ENCODE measurements around the gene MGAT5.

MGAT5 gene

DNA sequence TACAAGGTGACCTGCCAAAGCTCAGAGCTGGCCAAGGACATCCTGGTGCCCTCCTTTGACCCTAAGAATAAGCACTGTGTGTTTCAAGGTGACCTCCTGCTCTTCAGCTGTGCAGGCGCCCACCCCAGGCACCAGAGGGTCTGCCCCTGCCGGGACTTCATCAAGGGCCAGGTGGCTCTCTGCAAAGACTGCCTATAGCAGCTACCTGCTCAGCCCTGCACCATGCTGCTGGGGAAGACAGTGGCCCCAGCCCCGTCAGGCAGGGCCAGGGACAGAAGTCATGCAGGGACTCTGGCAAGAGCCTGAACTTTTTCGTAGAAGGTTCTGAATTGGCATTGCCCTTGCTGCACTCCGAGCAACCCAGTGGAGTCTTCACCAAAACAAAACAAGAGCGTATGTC, 194.8 kb downstream of the MGAT5 start:
- no peak for DNase-seq (ENCODE audit: low read depth in 2 of 2)

DNA sequence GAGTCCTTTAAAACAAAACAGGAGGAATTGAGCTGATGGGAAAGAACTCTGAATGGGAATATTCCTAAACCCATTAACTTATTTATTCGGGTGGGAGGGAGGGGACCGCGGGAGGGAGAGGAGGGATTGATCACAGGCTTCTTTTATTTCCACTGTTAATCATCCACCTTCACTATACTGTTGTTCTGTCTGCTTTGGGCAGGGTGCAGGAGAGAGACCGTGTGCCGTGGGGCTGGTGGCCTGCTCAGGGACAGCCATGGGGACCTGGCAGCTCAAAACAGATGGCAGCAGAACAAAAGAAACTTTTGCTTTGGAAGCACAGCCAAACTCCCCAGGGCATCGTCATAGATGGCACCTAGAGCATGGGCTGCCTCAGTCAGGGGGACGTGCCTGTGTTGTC, 195.3 kb downstream of the MGAT5 start:
- no peak for DNase-seq (ENCODE audit: low read depth in 2 of 2)

DNA sequence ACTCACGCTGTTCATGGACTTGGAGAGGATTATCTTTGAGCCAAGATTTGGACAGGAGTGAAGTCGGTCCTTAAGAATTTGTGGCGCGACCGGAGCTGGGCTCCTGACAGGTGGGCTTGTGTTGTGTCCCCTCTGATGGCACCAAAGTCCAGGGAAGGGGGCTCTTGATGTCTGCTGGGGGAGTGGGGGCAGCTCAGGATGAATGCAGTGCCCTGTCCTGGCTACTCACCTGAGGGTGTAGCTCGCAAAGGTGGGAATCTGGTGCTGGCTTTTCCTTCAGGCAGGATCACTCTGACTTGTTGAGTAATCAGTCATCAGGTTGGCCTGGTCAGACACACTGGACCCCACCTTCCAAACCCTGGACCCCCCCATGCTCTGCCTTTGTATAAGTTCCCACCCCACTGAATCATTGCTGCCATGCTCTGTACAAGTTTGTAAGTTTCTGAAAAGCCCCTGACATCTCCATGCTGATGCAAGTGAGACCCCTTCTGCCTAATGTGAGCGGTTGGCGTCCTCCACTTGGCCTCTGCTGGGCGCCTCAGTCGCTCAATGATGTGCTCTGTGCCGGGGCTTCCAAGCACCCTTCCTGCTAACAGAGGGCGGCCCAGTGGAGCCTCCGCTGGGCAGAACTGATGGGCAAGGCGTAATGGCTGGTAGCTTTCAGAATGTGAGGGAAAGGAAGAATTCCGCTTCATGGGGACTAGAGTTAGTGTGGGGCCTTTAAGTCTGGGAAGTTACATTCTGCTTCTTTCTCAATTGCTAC, 196.1 kb downstream of the MGAT5 start:
- DNase-seq (ENCODE audit: low read depth in 2 of 2), result no peak

DNA sequence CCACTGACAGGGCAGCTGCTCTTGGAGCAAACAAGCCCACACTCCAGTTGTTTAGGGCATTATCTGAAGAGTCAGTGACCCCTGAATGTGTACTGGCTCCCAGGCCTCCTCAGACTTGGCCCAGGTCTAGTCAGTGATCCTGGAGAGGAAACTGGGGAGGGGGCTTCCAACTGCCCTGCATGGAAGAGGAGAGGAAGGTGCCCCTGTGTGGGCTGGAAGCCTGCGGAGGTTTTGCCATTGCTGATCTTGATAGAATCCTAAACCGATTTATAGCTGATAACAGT, 197.4 kb downstream of the MGAT5 start:
- no peak for DNase-seq (ENCODE audit: low read depth in 2 of 2)

DNA sequence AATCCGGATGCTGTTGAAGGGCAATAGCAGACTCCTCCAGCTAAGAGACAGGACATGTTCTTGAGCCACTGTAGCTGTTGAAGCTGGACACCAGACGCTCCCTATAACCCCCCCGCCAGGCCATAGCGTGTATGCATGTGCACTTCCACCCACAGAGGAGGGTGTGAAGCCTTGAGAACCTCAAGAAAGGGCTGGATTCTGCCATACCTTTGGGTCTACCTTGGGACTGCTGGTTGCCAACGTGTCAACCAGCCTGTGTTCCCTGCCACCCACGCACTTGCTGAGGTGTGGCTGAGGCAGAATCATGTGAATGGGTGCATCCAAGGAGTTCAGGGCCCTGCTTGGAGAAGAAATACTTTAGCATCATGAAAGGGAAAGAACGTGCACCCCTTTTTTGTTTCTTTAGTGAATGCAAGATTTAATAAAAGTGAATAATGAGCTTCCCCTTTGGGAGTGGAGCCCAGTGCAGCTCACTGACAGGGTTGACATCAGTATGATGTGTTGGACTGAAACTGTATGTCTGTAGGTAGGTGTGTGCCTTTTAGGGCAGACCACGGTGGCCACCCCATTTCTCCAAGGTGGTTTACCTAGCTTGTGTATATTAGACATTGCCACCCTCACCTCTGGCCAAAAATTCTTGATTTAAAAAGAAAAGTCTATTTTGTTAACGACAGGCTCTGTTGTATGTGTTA, 198.3 kb downstream of the MGAT5 start:
- DNase-seq (ENCODE audit: low read depth in 2 of 2), result no peak

DNA sequence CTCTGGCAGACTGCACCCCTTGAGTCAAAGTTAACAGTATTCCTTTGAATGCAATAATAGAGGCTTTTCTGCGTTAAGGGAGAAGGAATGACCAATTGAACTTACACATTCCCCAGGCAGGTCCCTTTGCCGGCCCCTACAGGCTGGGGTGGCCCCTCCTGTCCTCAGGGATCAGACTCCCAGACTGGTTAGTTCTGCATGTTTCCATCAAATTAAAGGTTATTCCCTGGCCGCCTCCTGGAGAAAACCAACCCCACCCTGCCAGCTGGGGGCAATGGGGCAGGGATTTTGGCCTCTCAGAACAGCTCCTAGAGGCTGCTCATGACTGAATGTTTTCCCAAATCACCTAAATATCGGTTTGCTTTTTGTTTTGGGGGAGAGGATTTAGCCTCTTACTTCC, 199.6 kb downstream of the MGAT5 start:
- no peak for DNase-seq (ENCODE audit: low read depth in 2 of 2)

DNA sequence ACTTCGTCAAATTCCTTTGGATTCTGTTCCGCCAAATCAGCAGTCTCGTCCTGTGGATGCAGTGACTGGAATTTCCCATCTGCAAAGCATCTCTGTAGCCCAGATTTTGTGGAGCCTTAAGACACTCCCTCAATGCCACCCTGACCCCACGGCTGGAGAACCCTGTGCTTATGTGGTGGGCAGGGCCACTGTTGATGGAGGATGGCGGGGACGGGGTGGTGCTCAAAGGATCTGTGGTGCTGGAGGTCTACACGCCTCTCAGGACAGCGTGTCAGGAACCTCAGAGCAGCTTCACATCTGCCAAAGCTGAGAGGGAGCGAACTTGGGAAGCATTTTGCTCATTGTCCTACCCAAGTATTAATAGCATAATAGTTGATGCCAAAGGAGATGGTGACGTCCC, 200.1 kb downstream of the MGAT5 start:
- no peak for DNase-seq (ENCODE audit: low read depth in 2 of 2)

DNA sequence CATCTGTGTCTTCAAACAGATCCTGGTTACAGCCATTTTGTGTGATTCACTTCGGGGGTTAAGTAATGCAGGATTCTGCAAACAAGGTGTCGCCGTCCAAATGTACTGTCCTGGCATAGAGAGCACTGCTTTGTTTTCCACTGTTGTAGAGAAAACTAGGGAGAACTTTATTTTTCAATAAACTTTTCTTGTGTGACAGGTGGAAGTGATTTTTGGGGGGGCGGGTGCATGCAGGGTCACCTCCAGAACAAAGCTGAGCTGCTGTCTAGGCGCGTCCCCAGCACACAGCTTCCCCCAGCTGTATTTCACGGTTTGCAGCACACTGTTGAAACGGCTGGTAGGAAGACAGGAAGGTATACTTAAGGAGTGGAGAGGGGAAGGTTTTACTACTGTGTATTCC, 200.6 kb downstream of the MGAT5 start:
- DNase-seq (ENCODE audit: low read depth in 2 of 2), result no peak

DNA sequence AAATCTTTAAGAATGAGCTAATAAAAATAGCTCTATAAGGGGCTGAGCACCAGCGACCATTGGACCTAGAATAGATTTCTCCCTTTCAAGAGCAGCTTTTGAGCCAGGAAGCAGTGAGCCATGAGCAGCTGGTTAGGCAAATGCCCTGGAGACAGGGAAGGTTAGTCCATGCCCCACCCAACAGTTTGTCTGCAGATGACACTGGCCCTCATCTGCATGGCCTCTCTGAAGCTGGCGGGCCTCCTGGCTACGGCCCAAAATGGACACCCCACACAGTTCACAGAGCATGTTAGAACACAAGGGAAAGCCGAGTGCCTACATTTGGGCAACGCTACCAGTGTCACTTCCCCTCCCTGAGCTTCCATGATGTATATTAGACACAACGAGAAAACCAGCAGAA, 201.1 kb downstream of the MGAT5 start:
- DNase-seq (ENCODE audit: low read depth in 2 of 2), result no peak

DNA sequence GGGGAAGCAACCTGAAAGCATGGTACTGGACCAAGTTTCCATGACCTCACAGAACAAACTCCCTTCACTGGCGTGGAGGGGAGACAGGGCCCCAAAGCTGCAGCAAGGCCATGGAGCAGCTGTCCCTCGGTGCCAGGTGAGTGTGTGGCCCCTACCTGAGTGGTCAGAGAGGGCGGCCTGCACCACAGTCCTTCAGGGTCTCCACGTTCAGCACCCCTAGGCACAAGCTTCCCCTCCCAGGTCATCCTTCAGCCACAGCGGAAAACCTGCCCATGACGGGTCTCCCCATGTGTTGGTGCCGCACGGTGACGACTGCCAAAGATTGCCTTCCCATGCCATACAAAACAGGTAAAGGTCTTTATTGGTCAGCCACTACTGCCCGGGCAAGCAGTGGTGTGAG, 201.6 kb downstream of the MGAT5 start:
- DNase-seq (ENCODE audit: low read depth in 2 of 2), result no peak

DNA sequence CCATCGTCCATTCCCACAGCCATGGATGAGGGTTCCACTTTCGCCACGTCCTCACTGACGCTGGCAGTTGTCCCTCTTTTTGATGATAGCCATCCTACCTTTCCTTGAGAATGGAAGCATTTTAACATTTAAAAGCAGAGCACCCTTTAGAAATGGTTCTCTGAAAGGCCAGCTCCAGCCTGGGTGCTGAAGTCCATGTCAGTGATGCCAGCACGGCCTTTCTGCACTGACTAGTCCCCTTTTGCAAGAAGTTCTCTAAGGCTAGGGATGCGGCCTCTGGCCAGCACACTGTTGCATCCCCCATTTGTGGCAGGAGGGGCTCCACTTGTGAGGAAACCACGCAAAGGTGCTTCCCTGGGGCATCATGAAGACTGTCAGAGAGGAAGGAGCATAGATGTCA, 203.5 kb downstream of the MGAT5 start:
- no peak for DNase-seq (ENCODE audit: low read depth in 2 of 2)

DNA sequence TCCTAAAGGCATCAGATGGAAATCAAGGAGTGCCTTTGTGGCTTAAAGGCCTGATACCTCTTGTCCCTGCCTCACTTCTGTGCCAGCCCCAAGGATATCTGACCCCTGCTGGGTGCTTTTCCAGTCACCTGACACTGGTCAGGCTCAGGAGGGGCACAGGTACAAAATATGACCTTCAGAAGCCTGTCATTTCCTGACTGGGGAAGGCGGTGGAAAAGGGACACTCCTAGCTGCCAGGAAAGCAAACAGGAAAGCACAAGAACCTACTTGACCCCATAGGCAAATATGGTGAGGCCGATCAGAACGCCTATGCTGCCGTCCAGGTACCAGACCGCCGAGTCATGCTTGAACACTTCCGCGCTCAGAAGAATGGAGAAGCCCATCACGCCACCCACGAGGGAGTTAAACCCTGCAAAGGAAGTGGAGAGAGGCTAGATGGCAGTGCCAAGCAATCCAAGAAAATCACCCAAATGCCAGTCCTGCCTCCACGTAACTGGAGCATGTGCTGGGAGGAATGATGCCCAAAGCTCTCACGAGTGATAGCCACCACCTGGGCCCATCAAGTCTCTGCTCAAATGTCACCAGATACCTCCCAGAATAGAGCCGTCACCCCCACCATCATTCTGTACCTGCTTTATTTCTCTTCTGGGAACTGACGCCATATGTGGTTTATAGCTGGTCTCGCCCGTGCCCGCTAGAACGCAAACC, 204.0 kb downstream of the MGAT5 start:
- no peak for DNase-seq (ENCODE audit: low read depth in 2 of 2)

DNA sequence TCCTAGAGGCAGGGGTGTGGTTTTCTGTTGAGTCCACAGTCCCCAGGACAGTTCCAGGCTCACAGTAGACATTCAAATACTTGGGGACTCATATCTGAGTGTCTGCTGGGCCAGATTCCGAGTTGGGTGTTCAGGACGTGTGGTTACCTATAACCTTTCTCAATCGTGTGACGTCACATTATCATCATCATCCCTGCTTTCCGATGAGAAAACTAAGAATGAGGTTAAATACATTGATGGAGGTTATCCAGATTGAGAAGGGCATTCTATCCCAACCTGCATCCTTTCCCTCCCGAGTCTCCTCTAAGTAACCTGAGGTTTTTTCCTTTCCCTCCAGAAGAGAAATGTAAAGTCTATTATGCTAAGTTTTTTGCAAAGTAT, 204.6 kb downstream of the MGAT5 start:
- no peak for DNase-seq (ENCODE audit: low read depth in 2 of 2)

DNA sequence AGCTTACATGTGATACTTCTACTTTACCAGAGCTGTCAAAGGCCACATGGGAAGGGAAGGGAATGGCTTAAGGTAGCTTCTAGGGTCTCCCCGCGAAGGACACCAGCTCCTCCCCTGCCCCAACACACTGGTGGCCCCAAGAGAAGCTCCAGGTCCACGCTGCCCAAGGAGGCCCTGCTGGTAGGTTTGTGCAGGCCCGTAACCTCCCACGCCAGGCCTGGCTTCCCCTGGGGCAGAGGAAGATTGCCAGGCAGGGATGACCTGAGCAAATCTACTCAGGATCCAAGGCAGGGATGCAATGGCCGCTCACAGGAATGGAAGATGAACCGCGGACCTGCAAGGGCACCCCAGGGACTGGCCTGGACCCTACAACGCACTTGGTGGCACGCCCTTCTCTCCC, 205.1 kb downstream of the MGAT5 start:
- no peak for DNase-seq (ENCODE audit: low read depth in 2 of 2)

DNA sequence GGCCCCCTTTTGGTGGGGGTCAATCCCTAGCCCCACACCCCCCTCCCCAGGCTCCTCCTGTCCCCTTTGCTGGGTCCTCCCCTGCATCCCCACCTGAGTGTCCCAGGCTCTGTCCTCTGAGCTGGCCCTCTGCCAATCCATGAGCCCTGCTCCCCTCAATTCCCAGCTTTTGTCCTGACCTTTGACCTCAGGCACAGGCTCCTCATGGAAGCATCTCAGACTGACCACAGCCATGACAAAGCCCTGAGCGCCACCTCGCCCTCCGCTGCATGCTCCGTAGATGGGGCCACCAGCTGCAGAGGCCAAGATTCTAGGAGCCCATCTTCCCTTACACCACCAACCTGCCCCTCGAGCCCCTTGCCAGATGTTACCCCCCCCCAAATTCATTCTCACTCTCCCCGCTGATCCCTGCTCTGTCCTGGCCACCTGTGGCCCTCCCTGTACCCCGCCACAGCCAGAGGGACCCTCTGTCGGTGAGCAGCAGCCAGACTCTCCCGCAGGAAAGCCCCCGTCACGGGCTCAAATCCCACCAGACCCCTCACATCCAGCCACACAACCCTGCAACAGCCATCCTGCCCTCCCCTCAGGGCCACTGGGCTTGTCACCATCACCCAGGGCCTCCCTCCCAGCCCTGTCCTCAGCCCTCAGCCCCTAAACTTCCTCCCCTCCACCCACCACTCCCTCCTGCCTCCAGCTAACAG, 206.0 kb downstream of the MGAT5 start:
- DNase-seq (ENCODE audit: low read depth in 2 of 2), result no peak

DNA sequence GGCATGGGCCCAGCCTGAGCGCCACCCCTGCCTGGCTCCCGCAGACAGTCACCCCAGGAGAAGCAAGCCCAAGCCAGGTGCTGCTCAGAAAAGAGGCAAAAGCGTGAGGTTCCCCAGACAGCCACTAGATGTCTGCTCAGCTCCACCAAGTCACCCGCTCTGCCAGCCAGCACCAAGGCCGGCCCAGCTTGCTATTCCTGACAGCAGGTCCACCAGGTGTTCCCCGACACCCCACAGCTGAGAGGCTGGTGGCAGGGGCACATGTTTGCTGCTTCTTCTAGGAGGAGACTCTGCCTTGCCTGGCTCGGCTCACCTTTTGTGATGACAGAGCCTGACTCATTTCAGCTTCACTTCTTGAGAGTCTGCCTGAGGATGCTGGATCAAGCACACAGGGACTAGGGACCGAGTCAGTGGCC, 206.7 kb downstream of the MGAT5 start:
- peak in 1 of 2 donors; percentile 3 for DNase-seq (ENCODE audit: low read depth in 2 of 2)

DNA sequence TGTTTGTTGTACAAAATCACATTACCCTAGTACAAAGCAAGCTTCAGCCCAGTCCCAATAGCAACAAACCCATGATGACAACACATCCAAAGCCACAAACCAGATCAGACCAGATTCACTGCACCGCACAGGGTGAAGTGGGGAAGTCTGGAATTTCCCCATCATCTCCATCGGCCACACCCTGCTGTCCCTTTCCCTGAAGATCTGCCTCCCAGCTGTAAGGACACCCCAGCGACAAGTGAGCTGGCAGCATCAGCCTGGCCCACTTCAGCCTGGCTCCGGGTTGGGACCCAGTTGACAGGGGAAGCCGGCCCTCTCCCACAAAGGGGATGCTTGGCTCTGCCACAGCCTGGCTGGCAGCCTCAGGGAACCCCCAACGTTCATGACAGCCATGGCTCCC, 207.6 kb downstream of the MGAT5 start:
- no peak for DNase-seq (ENCODE audit: low read depth in 2 of 2)

DNA sequence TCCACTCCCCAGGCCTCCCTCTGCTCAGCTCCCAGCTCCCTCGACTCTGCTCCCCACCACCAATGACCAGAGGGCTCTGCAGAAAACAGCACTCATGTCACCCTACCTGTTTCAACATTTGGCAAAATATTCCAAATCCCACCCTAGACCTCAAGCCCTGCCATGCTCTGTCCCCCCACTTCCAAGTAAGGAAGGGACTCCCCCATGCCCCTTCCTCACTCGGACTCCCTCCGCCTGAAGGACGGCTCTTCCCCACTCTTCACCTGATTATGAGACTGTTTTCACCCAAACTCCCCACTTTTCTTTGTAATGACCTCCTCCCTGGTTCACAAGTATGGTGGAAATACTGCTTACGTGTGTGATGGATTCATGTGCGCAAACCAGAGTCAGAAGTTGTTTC, 208.4 kb downstream of the MGAT5 start:
- no peak for DNase-seq (ENCODE audit: low read depth in 2 of 2)

DNA sequence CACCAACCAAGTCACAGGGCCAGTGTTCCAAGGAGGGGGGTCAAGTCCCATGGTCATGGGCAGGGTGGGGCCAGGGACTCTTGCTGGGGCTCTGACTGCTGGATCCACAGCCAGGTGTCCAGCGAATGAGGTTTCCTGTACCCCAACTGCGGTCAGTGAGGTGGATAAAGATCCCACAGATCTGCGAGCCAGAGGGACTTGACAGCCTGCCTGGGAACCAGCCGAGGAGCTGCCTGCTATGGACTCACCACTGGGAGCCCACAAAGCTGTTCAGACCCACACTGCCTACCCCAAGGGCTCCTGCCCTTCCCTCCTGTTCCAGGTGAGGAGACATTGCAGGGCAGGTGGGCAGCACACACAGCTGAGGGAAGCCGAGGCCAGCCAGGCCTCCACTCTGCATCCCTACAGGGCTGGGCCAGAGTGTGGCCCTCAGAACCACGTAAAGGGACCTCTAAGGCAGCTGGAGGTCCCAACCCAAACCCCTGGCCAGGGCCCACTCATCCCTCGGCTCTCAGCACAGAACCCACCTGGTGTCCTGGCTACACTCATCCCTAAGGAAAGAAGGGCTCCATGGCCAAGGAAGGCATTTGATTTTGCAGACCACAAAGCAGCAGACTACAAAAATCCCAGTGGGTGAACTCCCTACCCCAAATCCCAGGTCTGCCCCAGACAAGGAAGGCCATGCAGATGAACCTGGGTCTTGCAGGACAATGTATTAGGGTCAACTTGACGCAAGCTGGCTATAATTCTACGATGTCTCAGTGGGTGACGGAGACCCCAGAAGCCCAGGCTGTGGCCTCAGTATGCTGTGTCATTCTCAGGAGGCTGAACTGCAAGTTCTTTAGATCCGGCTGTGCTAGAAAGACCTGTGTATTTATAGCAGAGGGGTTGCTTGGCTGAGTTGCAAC, 209.2 kb downstream of the MGAT5 start:
- no peak for DNase-seq (ENCODE audit: low read depth in 2 of 2)

DNA sequence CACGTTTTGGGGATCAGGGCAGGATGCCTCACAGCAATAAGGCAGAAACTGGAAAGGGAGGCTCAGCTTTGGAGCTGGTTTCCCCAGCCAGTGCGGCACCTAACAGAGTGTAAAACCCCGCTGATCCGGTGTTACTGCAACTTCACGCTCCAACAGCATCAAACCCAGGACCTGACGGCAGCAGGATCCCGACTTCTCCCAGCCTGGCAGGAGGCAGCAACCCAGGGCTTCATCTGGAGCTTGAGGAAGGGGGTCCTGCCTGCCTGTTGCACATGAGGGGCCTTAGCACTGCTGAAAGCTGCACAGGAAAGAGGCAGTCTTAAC, 209.8 kb downstream of the MGAT5 start:
- no peak for DNase-seq (ENCODE audit: low read depth in 2 of 2)

DNA sequence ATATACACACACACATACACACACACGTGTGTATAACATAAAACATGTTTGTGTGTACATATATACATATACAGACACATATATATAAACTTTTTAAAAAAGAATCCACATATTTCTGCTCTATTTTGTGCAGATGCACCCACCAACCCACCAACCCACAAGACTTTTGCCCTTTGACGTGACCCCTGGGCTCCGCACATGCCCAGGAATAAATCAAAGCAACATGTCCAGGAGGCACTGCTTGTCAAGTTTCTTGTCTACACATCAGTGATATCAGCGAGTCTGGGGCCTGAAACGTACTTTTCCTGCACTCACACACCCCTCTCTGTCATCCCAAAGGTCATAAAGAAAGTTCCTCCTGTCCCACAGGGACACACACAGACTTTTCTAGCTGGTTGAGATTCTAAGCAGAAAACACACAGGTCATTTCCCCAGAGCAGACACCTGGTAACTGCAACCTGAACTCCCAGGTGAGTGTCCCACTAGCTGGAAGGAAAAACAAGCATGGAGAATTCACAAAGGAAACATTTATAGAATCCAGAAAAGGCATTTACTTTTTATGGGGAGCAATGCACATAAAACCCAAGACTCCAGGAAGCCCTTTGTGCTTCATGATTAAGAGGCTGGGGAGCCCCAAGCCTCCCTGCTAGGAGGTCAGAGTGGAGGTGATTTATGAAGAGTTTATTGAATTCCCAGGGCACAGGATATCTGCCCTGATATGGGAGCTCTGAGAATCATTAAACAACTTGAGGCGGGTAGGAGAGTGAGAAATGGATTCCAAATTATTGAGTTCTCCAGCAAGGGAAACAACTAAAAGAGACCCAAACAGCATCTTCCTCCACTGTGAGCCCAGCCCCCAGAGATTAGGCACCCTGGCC, 211.6 kb downstream of the MGAT5 start:
- no peak for DNase-seq (ENCODE audit: low read depth in 2 of 2)

All from stimulated activated CD8-positive, alpha-beta memory T cell treated with anti-CD3 and anti-CD28 coated beads, Interleukin-15, amount 100 ng/mL, for 48 hours (primary cell).